GM12872 (cell line): ENCODE measurements around the gene NR5A2.

Source experiments
- CTCF ChIP-seq: IDR thresholded peaks from 3 replicates; pipeline ENCODE4 v1.5.1; 2011; ENCODE audit warnings: low read depth, mild to moderate bottlenecking, low read length, moderate library complexity; ENCODE audit not compliant: insufficient read depth

Gene NR5A2

GRCh38 chr1:200112290-200112689 is 84.8 kb downstream of the NR5A2 start:
- no peak for TF ChIP-seq CTCF

- TF ChIP-seq CTCF, result no peak
These were observed 88.0 kb downstream of the NR5A2 start for GRCh38 chr1:200115532-200115931.

- TF ChIP-seq CTCF, result no peak
These were observed 88.8 kb downstream of the NR5A2 start for GRCh38 chr1:200116324-200116723.

GRCh38 chr1:200118779-200119505 is 91.4 kb downstream of the NR5A2 start:
- TF ChIP-seq CTCF, result no peak

GRCh38 chr1:200121421-200121820 is 93.9 kb downstream of the NR5A2 start:
- no peak for TF ChIP-seq CTCF

- no peak for TF ChIP-seq CTCF
These were observed 96.8 kb downstream of the NR5A2 start for GRCh38 chr1:200124309-200124708.

- TF ChIP-seq CTCF, result no peak
These were observed 100.6 kb downstream of the NR5A2 start for GRCh38 chr1:200128081-200128480.
